ENCODE data around the gene TTC29.
"Not testable (repeated sequence)": the region's sequence is repeated elsewhere in the genome, so short reads cannot be mapped to it uniquely, and the experiment has no call there.

TTC29 gene

DNA sequence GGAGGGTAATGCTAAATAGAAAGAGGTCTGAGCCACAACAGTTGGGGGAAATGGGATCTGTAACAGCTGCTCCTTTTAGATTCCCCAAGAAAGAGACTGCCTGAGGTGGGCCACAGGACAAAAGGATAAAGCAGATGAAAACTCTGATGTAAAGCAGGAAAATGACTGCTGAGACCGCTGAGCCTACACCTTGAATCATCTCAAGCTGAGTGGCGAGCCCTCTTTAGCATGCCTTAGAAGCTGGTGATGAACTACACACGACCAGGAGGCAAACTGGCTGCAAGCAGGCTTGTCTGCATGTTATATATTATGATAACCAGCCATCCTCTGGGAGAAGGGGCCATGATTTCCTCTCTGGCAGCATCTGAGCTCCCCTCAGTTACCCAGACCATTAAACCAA, 88.4 kb downstream of the TTC29 start:
- DNase-seq (no peak), ATAC-seq (no peak)

- ATAC-seq (no peak), DNase-seq (no peak)
Observed at GRCh38 chr4:146855761-146856160, 89.9 kb downstream of the TTC29 start.

DNA sequence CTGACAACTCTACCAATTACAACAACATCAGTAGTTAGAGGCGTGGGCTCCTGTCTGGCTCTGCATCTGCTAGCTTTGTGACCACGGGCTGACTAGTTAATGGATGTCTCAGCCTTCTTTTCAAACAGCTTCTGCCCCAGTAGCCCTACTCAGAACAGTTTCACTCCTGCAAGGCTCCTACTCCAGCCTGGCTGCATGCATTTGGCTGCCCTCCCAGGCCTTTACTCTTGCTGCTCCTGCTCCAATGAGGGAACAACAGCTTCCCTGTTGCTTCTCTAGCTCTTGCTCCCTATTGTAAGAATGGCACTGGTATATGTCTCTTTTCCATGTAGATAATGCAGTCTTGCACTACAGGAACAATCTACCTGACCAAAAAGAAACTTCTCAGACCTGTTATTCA, 93.3 kb downstream of the TTC29 start:
- ATAC-seq (no peak), DNase-seq (no peak)

DNA sequence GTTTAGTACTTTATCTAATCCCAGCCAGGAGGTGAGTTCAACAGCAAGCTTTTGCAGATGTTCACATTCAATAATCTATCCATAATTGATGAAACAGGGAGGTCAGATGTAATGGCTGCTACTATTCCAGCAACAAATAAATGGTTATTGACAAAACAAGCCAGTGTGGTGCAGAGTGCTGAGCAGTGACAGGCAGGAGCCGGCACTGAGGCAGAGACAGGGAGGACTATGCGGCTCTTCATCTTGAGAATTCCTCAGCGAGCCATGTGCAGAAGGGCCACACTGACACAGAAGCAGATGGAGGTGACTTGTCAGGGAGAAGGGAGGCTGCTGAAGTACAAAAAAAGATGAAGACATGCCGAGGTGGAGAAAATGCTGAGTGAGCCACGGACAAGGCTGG, 98.3 kb downstream of the TTC29 start:
- no peak for ATAC-seq
- DNase-seq: no peak

GRCh38 chr4:146846882-146847281, 98.8 kb downstream of the TTC29 start:
- ATAC-seq (no peak), DNase-seq (no peak)

DNA sequence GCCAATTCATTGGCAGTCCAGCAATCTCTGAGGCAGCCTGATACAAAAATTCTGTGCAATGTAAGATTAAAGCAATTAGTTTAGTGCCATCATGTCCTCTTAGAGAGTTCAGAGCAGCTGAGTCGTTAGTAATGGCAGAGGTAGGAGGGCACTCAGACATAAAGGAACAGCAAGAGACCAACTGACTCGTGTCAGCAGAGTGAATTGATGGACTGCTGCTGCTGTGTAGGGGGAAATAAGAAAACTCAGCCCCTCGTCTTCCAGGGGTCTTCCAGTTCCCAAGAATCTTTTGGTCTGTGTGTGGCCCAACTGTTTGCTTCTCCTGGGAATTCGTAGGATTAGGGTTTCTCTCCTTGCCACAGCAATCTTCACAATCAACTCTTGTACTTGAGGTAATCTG, 100.9 kb downstream of the TTC29 start:
- DNase-seq: no peak
- ATAC-seq: no peak

- DNase-seq: no peak
- no peak for ATAC-seq
Observed at GRCh38 chr4:146842876-146843275, 102.8 kb downstream of the TTC29 start.

DNA sequence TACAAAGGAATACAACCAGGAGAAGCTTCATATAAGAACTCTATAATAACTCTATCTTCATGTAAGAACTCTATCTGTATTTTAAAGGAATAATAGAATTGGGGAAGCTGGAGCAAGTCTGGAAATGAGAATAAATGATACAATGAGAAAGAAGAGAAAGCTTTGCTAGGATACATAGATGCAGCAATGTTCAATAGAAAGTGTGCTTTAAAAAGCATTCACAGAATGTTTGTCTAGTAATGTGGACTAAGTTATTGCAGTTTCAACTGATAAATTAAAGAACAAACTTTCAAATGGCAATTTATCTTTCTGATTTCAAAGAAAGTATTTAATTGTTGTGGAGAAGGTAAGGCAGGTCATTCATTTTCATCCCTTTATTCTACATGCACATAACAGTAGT, 104.9 kb downstream of the TTC29 start:
- ATAC-seq (no peak), DNase-seq (no peak)

- no peak for DNase-seq
Observed at GRCh38 chr4:146835096-146835495, 110.6 kb downstream of the TTC29 start.

GRCh38 chr4:146834263-146835034, 111.2 kb downstream of the TTC29 start:
- DNase-seq (no peak), ATAC-seq (no peak)

More at GRCh38 chr4:146835096-146835495, 110.6 kb downstream of the TTC29 start:
- no peak for ATAC-seq

- DNase-seq (no peak), ATAC-seq (no peak)
Observed at GRCh38 chr4:146833530-146833929, 112.1 kb downstream of the TTC29 start.

GRCh38 chr4:146822980-146823379, 122.7 kb downstream of the TTC29 start:
- not testable (repeated sequence) for DNase-seq, ATAC-seq

DNA sequence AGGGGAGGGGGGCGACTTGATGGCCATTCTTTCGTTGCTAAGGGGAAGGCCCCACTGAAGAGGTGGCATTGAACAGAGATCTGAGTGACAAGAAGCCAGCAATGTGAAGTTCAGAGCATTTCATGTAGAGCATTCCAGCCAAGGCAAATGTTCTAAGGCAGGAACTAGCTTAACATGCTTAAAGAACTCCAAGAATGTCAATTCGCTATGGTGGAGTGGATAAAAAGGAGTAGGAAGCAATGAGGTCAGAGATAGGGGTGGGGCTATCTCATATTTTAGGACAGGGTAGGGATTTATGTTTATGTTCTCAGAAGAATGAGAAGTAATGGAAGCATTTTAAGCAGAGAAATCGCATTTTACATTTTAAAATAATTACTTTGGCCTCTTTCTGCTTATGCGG, 130.9 kb downstream of the TTC29 start:
- no peak for ATAC-seq
- no peak for DNase-seq

GRCh38 chr4:146795711-146796110, 150.0 kb downstream of the TTC29 start:
- DNase-seq: no peak
- no peak for ATAC-seq

GRCh38 chr4:146793727-146794126, 151.9 kb downstream of the TTC29 start:
- ATAC-seq (no peak), DNase-seq (no peak)

GRCh38 chr4:146791439-146791838, 154.2 kb downstream of the TTC29 start:
- DNase-seq (no peak), ATAC-seq (no peak)

GRCh38 chr4:146790515-146790914, 155.1 kb downstream of the TTC29 start:
- DNase-seq (no peak), ATAC-seq (no peak)

DNA sequence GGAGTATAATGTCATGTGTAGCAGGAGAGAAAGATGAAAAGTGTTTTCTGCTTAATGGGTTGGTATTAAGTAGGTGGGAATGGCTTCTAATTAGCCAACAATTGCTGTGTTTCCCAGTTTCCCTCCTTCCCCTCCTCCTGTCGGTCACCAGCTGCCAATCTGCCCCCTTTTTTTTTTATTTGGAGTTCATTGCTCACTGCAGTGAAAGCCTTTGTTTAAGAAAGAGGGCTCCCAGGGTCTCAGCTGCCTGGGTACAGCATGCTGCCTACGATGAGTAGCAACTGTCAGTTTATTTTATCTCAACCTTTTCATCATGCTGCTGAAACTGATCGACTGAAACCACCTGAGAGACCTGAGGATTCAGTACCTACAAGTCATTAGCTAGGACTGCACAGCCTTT, 157.9 kb downstream of the TTC29 start:
- DNase-seq: no peak
- no peak for ATAC-seq

DNA sequence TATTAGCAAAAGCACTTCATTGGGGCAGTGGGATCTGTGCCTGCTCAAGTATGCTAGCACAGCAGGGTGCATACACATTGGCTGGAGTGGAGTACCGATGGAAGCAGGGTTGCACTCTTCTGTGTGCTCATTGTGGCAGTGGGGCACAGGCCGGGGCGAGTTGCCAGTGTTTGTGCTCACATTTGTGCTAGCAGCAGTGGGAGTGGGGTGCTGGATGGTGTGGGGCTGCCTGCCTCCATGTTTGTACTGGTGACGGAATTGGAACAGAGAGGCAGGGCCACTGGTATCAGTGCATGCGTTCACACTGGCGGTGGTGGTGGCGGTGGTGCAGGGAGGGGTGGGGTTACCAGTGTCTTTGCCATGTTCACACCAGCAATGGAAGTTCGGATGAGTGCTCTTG, 169.0 kb downstream of the TTC29 start:
- DNase-seq: no peak
- ATAC-seq: no peak

- ATAC-seq: no peak
- DNase-seq: no peak
Observed at GRCh38 chr4:146763560-146763959, 182.1 kb downstream of the TTC29 start.

DNA sequence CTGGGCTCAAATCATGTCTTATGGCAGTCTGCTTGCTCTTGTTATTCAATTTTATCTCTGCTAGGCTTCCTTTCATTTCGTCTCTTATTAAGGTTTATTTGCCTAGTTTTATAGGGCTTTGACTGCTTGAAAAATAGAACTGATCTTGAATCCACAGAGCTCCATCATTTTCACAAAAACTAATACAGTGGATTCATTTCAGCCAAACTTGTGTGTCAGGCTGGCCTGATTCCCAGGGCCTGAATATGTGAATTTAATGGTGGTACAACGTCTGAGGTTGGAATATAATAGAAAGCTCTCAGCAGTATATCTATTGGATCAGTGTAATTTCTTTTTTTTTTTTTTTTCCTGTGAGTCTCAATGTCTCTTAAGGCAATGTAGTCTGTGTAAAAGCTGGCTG, 183.6 kb downstream of the TTC29 start:
- ATAC-seq (no peak), DNase-seq (no peak)

DNA sequence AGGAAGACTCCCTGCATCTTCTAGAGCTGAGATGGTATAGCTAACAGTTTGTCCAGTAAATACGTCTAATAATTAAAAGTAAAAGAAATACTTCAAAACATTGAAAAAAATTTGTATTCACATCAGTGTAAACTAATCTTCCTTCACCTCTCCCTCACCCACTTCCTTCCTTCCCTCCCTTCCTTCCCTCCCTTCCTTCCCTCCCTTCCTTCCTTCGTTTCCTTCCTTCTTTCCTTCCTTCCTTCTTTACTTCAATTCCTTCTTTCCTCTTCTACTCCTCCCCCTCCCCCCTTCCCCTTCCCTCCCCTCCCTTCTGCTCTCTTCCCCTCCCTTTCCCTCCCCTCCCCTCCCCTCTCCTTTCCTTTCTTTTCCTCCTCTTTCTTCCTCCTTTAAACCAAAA, 203.2 kb downstream of the TTC29 start:
- no peak for DNase-seq
- no peak for ATAC-seq

- no peak for DNase-seq
- no peak for ATAC-seq
Observed at GRCh38 chr4:146739182-146739581, 206.5 kb downstream of the TTC29 start.

GRCh38 chr4:146723519-146723918, 222.1 kb downstream of the TTC29 start:
- not testable (repeated sequence) for DNase-seq, ATAC-seq

DNA sequence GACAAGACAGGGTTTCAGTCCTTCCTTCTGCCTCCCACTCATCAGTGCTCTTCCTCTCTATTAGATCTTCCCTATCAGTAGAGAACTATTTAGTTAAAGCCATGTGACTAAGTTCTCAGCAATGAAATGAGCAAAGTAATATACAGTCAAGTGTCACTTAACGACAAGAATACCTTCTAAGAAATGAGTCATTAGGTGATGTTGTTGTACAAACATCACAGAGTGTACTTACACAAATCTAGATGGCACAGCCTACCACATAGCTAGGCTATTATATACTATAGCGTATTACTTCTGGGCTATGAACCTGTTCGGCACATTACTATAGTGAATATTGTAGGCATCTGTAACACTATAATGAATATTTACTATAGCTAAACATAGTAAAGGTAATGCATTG, 235.7 kb downstream of the TTC29 start:
- DNase-seq: no peak
- ATAC-seq: no peak
